T-helper 2 cell treated with Interferon-gamma antibody and Interleukin-4, amounts not matched to agents 5 μg/mL and 100 μg/mL, for 36 hours (primary cell): ENCODE results near the gene PLA2G4A.

Source experiments
- DNase-seq: peaks from one replicate; pipeline ENCODE4 v3.0.0; 2021; ENCODE audit warnings: low spot score
- H3K27ac Mint-ChIP-seq: one replicate; pipeline ENCODE4 v1.8.0; 2021; ENCODE audit warnings: mild to moderate bottlenecking, mixed read lengths
- H3K27me3 Mint-ChIP-seq: one replicate; pipeline ENCODE4 v1.8.0; 2021; ENCODE audit warnings: low read depth, mixed read lengths
- H3K36me3 Mint-ChIP-seq: one replicate; pipeline ENCODE4 v1.8.0; 2021; ENCODE audit warnings: low read depth, mixed read lengths
- H3K4me1 Mint-ChIP-seq: one replicate; pipeline ENCODE4 v1.8.0; 2021; ENCODE audit warnings: low read depth, mixed read lengths
- H3K4me3 Mint-ChIP-seq: one replicate; pipeline ENCODE4 v1.8.0; 2022; ENCODE audit warnings: mild to moderate bottlenecking, moderate library complexity, mixed read lengths
- H3K9me3 Mint-ChIP-seq: one replicate; pipeline ENCODE4 v1.8.0; 2021; ENCODE audit warnings: mixed read lengths

PLA2G4A gene

GRCh38 chr1:187032982-187033692 is 204.4 kb downstream of the PLA2G4A start:
- Mint-ChIP-seq H3K4me1 (no peaks in the 10 kb centered on the region), H3K36me3 (no peaks in the 10 kb centered on the region), H3K9me3 (peaks cover 9% of the 10 kb centered on the region)

DNA sequence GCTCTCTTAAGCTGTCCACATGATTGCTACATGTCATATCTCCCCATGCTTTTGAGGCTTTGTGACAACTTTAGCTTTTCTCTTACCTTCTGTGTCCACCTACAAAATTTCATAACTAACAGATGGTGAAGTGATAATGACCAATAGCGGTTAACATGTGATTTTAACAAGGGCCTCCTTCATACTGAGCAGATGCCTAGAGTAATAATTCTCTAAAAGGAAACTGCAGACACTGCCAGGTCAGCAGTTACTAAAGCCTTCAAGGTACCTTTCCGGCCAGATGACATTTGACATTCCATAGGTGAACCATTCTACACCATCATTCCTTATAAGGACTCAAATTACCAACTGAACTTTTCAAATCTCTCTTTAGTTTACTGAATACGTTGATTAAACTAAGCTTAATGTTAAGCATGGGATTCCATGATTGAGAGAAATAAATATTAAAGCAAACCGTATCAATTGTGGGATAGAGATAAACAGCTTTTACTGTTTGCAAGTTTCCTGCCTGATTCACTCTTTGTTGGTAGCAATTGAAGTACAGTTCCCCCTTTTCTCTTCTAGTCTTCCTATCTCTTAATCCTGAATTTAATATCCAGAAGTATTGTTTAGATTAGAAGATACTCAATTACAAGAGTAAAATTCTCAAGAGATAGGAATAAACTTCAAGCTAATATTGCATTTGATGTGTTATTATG is 205.1 kb downstream of the PLA2G4A start:
- Mint-ChIP-seq H3K36me3 (no peaks in the 10 kb centered on the region), H3K27ac (no peak overlapping the region), H3K4me1 (no peaks in the 10 kb centered on the region), H3K4me3 (no peak overlapping the region), H3K9me3 (peaks cover 5% of the 10 kb centered on the region), H3K27me3 (no peaks in the 10 kb centered on the region)
- no peak for DNase-seq

More at GRCh38 chr1:187032982-187033692, 204.4 kb downstream of the PLA2G4A start:
- DNase-seq = no peak
- Mint-ChIP-seq H3K4me3 (no peak overlapping the region), H3K27me3 (no peaks in the 10 kb centered on the region), H3K27ac (no peak overlapping the region)

DNA sequence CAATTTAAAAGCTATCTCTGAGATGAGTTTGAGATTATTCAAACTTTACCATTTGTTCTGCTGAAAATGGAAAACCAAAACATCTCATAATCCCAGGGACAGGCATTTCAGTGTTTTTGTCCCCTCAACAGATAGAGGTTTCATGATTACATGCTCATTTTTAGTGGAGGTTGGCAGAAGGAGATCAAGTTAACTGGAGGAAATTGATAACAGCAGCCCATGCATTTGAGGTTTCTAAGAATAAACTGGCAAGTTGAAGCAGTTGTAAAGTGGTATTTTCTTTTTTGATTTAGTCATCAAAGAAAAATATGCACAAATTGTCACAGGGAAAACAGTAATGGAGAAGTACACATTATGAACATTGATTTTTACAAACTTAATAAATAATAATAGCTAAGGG is 205.8 kb downstream of the PLA2G4A start:
- no peak for DNase-seq
- H3K36me3 Mint-ChIP-seq = no peaks in the 10 kb centered on the region
- H3K27me3 Mint-ChIP-seq = no peaks in the 10 kb centered on the region
- H3K4me1 Mint-ChIP-seq = no peaks in the 10 kb centered on the region
- H3K9me3 Mint-ChIP-seq = no peaks in the 10 kb centered on the region
- no peak overlapping the region for H3K27ac Mint-ChIP-seq
- no peak overlapping the region for H3K4me3 Mint-ChIP-seq

DNA sequence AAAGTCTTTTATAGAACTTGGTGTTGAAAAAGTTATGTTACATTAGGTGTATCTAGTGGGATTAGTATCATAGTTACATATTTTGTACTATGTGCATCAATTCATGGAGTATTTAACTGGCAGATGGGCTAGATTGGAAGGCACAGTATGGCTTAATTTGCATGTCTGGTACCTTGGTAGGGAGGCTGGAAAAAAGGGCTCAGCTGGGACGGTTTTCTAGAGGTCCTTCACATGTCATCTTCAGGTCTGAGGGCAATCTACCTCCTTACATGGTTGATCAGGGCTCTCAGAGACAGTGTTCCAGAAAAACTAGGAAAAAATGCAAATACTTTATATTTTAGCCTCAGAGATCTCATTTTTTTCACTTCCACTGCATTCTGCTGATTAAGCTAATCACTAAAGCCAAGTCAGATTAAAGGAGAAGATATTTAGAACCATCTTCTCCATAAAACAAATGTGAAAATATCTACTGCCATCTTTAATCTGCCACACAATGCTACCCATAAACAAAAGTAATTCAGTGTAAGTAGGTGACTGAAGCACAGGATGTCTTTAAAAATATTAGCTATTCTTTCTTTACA is 209.3 kb downstream of the PLA2G4A start:
- Mint-ChIP-seq H3K27me3 (no peaks in the 10 kb centered on the region), H3K36me3 (no peaks in the 10 kb centered on the region), H3K4me1 (no peaks in the 10 kb centered on the region), H3K4me3 (no peak overlapping the region), H3K9me3 (no peaks in the 10 kb centered on the region), H3K27ac (no peak overlapping the region)
- no peak for DNase-seq
